OCI-LY1 (cell line): ENCODE measurements around the gene MYADML2.

ENCODE experiments used
- H2AFZ ChIP-seq: fragments of 200-600 bp; sonication (generic), shearing (Covaris generic); 2 replicates; pipeline ENCODE4 v1.6.0; 2014; ENCODE audit warnings: antibody characterized with exemption, mild to moderate bottlenecking, low read length
- H3F3A ChIP-seq: fragments of 200-600 bp; sonication (generic), shearing (Covaris generic); 2 replicates; pipeline ENCODE4 v1.6.0; 2014; ENCODE audit warnings: mild to moderate bottlenecking, antibody characterized with exemption, low read length, moderate library complexity; ENCODE audit not compliant: insufficient read depth
- H3K27ac ChIP-seq: fragments of 200-600 bp; sonication (generic); 2 replicates; pipeline ENCODE4 v1.5.1; 2014; ENCODE audit warnings: low read length, mixed run types, mild to moderate bottlenecking, low read depth; ENCODE audit not compliant: poor library complexity, severe bottlenecking
- H3K27me3 ChIP-seq: fragments of 200-600 bp; sonication (generic); 2 replicates; pipeline ENCODE4 v1.6.0; 2014; ENCODE audit warnings: antibody characterized with exemption, mild to moderate bottlenecking, low read length, moderate library complexity; ENCODE audit not compliant: insufficient read depth
- H3K36me3 ChIP-seq: fragments of 200-600 bp; sonication (generic); 2 replicates; pipeline ENCODE4 v1.6.1; 2014; ENCODE audit warnings: mild to moderate bottlenecking, antibody characterized with exemption, low read length, moderate library complexity, mixed read lengths; ENCODE audit not compliant: insufficient read depth
- H3K4me1 ChIP-seq: fragments of 200-600 bp; sonication (generic); 2 replicates; pipeline ENCODE4 v1.5.1; 2014; ENCODE audit warnings: mild to moderate bottlenecking, low read length, moderate library complexity; ENCODE audit not compliant: insufficient read depth, severe bottlenecking
- H3K4me2 ChIP-seq: fragments of 200-600 bp; sonication (generic), shearing (Covaris generic); 2 replicates; pipeline ENCODE4 v1.6.1; 2014; ENCODE audit warnings: low read length
- H3K4me3 ChIP-seq: fragments of 200-600 bp; sonication (generic); 2 replicates; pipeline ENCODE4 v1.5.1; 2014; ENCODE audit warnings: low read length, low read depth, mild to moderate bottlenecking, mixed read lengths; ENCODE audit not compliant: poor library complexity, severe bottlenecking
- H3K79me2 ChIP-seq: fragments of 200-600 bp; shearing (Covaris generic); 2 replicates; pipeline ENCODE4 v1.6.1; 2016; ENCODE audit warnings: mixed run types, low read length, mixed read lengths; ENCODE audit not compliant: insufficient read depth
- H3K9ac ChIP-seq: fragments of 200-600 bp; sonication (generic), shearing (Covaris generic); 2 replicates; pipeline ENCODE4 v1.6.1; 2014; ENCODE audit warnings: mild to moderate bottlenecking, low read length, mixed read lengths
- H3K9me2 ChIP-seq: fragments of 200-600 bp; sonication (generic), shearing (Covaris generic); 2 replicates; pipeline ENCODE4 v1.6.1; 2014; ENCODE audit warnings: low read depth, mild to moderate bottlenecking, low read length, mixed read lengths
- H3K9me3 ChIP-seq: fragments of 200-600 bp; shearing (Covaris generic); 2 replicates; pipeline ENCODE4 v1.6.1; 2014; ENCODE audit warnings: low read length, mixed read lengths
- H4K20me1 ChIP-seq: fragments of 200-600 bp; sonication (generic), shearing (Covaris generic); 2 replicates; pipeline ENCODE4 v1.6.0; 2016; ENCODE audit warnings: mild to moderate bottlenecking, low read length; ENCODE audit not compliant: insufficient read depth
- CTCF ChIP-seq: fragments of 200-600 bp; sonication (generic), shearing (Covaris generic); IDR thresholded peaks from 2 replicates; pipeline ENCODE4 v1.5.1; 2017; ENCODE audit warnings: mild to moderate bottlenecking, antibody characterized with exemption, low read length, moderate library complexity, mixed read lengths
- EZH2 ChIP-seq: fragments of 200-600 bp; sonication (generic), shearing (Covaris generic); IDR thresholded peaks from 2 replicates; pipeline ENCODE4 v1.8.0; 2017; ENCODE audit warnings: borderline replicate concordance, mixed run types, mild to moderate bottlenecking, antibody characterized with exemption, low read length, moderate library complexity, mixed read lengths

MYADML2 gene

GRCh38 chr17:81935709-81936084, 11.3 kb downstream of the MYADML2 start:
- H3K9me2 ChIP-seq: no peaks in the 10 kb centered on the region
- no peaks in the 10 kb centered on the region for H4K20me1 ChIP-seq
- no peak overlapping the region for H3K27ac ChIP-seq
- H3K9me3 ChIP-seq: no peaks in the 10 kb centered on the region
- TF ChIP-seq EZH2 (no peak), CTCF (no peak)
- peaks cover 12% of the 10 kb centered on the region for H3K4me1 ChIP-seq
- no peak overlapping the region for H3K4me2 ChIP-seq
- H3K79me2 ChIP-seq: no peaks in the 10 kb centered on the region
- H3K9ac ChIP-seq: no peak overlapping the region
- H2AFZ ChIP-seq: no peak overlapping the region
- H3K36me3 ChIP-seq: no peaks in the 10 kb centered on the region
- H3K4me3 ChIP-seq: no peak overlapping the region
- peaks cover 3% of the 10 kb centered on the region; the same call in 1 of the 2 replicates for H3K27me3 ChIP-seq
- no peaks in the 10 kb centered on the region for H3F3A ChIP-seq

DNA sequence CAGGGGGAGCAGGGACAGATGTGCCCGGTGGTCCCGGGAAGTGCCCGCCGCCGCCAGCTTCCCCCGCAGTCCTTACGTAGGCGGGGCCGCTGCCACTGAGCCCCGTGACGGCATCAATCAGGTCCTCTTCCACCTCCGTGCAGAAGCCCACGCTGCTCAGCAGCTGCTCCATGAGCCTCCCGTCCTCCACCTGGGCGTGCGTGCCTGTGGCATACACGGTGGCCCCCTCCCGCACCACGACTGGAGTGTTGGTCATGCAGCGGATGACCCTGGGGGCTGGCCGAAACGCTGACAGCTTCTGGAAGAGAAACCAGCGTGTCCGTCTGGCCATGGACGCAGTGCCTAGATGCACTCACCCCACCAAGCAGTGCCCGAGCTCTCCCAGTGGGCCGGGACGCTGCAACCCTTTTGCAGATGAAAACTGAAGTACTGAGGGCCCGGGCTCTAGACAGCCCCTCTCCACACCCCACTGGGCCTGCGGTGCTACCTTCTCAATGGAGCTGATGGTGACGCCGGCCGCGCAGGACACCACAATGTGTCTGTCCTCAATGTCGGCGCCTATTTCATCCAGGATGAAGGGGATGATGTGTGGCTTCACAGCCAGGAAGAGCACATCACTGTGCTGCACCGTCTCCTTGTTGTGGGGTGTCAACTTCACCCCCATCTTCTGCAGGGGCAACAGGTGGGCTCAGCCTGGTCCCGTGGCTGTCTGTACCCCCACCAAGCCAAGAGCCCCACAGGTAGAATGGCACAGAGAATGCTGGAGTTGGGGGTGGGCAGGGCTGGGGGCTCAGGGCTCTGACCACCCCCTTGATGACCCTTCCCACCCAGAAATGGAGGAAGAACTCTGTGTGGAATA, 12.0 kb downstream of the MYADML2 start:
- H3K36me3 ChIP-seq: no peaks in the 10 kb centered on the region
- H3K4me3 ChIP-seq: no peak overlapping the region
- peaks cover 12% of the 10 kb centered on the region for H3K4me1 ChIP-seq
- no peaks in the 10 kb centered on the region for H4K20me1 ChIP-seq
- no peak overlapping the region for H3K27ac ChIP-seq
- no peaks in the 10 kb centered on the region for H3K79me2 ChIP-seq
- H3K9me2 ChIP-seq: no peaks in the 10 kb centered on the region
- no peak for TF ChIP-seq CTCF
- H3F3A ChIP-seq: no peaks in the 10 kb centered on the region
- peaks cover 3% of the 10 kb centered on the region; the same call in 1 of the 2 replicates for H3K27me3 ChIP-seq
- H2AFZ ChIP-seq: no peak overlapping the region
- H3K4me2 ChIP-seq: no peak overlapping the region
- no peaks in the 10 kb centered on the region for H3K9me3 ChIP-seq
- H3K9ac ChIP-seq: no peak overlapping the region

- Histone ChIP-seq H3K36me3 (no peaks in the 10 kb centered on the region), H4K20me1 (no peaks in the 10 kb centered on the region), H3K9ac (no peak overlapping the region), H3F3A (no peaks in the 10 kb centered on the region), H3K27ac (no peak overlapping the region), H3K9me3 (no peaks in the 10 kb centered on the region), H3K9me2 (no peaks in the 10 kb centered on the region), H3K27me3 (peaks cover 3% of the 10 kb centered on the region; the same call in 1 of the 2 replicates), H3K4me1 (peaks cover 12% of the 10 kb centered on the region), H2AFZ (no peak overlapping the region), H3K4me2 (no peak overlapping the region), H3K4me3 (no peak overlapping the region), H3K79me2 (no peaks in the 10 kb centered on the region)
- TF ChIP-seq CTCF: no peak
- no peak for TF ChIP-seq EZH2
Observed at GRCh38 chr17:81934098-81934757, 12.8 kb downstream of the MYADML2 start.
